Neural cell (in vitro differentiated cells): ENCODE measurements around the gene PHACTR3. TPM values are rescaled to one million over a fixed set of nuclear protein-coding genes. Genes with fewer than 3 reads are reported as not detected.

Source experiments
- H2AFZ ChIP-seq: fragments of 200-600, 300-800 bp; sonication (generic), shearing (Covaris generic); 2 replicates; pipeline ENCODE4 v1.6.0; 2014; ENCODE audit warnings: low read depth, mild to moderate bottlenecking, antibody characterized with exemption, low read length, moderate library complexity
- H3F3A ChIP-seq: fragments of 200-600 bp; shearing (Covaris generic); 2 replicates; pipeline ENCODE4 v1.6.1; 2016; ENCODE audit warnings: mild to moderate bottlenecking, moderate library complexity, mixed read lengths, antibody characterized with exemption, low read length; ENCODE audit not compliant: insufficient read depth, poor library complexity, severe bottlenecking
- H3K27ac ChIP-seq: fragments of 200-600, 300-800 bp; sonication (generic), shearing (Covaris generic); 2 replicates; pipeline ENCODE4 v1.5.1; 2014; ENCODE audit warnings: mild to moderate bottlenecking, low read length, moderate library complexity
- H3K27me3 ChIP-seq: fragments of 300-800, 200-600 bp; sonication (generic), shearing (Covaris generic); 2 replicates; pipeline ENCODE4 v1.6.0; 2014; ENCODE audit warnings: mild to moderate bottlenecking, low read depth, low read length, moderate library complexity; ENCODE audit not compliant: insufficient read depth
- H3K36me3 ChIP-seq: fragments of 300-800, 200-600 bp; sonication (generic), shearing (Covaris generic); 2 replicates; pipeline ENCODE4 v1.5.1; 2014; ENCODE audit warnings: mild to moderate bottlenecking, antibody characterized with exemption, low read length, moderate library complexity; ENCODE audit not compliant: insufficient read depth
- H3K4me2 ChIP-seq: fragments of 300-800, 200-600 bp; sonication (generic), shearing (Covaris generic); 2 replicates; pipeline ENCODE4 v1.6.0; 2014; ENCODE audit warnings: mild to moderate bottlenecking, low read length
- H3K4me3 ChIP-seq: fragments of 300-800, 200-600 bp; sonication (generic), shearing (Covaris generic); 2 replicates; pipeline ENCODE4 v1.5.1; 2014; ENCODE audit warnings: mild to moderate bottlenecking, low read length, moderate library complexity
- H3K79me2 ChIP-seq: fragments of 200-600 bp; shearing (Covaris generic); replicated peaks from 2 replicates; pipeline ENCODE4 v1.6.0; 2014; ENCODE audit warnings: mild to moderate bottlenecking, low read length, moderate library complexity; ENCODE audit not compliant: insufficient read depth
- H3K9ac ChIP-seq: fragments of 300-800, 200-600 bp; sonication (generic), shearing (Covaris generic); 2 replicates; pipeline ENCODE4 v1.6.1; 2016; ENCODE audit warnings: mild to moderate bottlenecking, low read length, mixed read lengths
- H3K9me2 ChIP-seq: fragments of 200-600 bp; shearing (Covaris generic); 2 replicates; pipeline ENCODE4 v1.6.1; 2016; ENCODE audit warnings: mild to moderate bottlenecking, low read length, mixed read lengths; ENCODE audit not compliant: insufficient read depth
- H3K9me3 ChIP-seq: fragments of 200-600, 300-800 bp; sonication (generic), shearing (Covaris generic); 2 replicates; pipeline ENCODE4 v1.6.1; 2016; ENCODE audit warnings: mild to moderate bottlenecking, mixed run types, low read length, moderate library complexity, mixed read lengths
- H4K20me1 ChIP-seq: fragments of 200-600 bp; shearing (Covaris generic); 2 replicates; pipeline ENCODE4 v1.6.1; 2016; ENCODE audit warnings: mild to moderate bottlenecking, mixed run types; ENCODE audit not compliant: insufficient read depth
- CTCF ChIP-seq: fragments of 450-650 bp; IDR thresholded peaks from 2 replicates; pipeline ENCODE4 v1.5.1; 2014; ENCODE audit warnings: antibody characterized with exemption, mild to moderate bottlenecking, moderate library complexity; ENCODE audit not compliant: poor library complexity, severe bottlenecking
- EP300 ChIP-seq: fragments of 450-650 bp; conservative IDR thresholded peaks from 2 replicates; pipeline ENCODE4 v1.6.1; 2014; ENCODE audit warnings: antibody characterized with exemption, mild to moderate bottlenecking, moderate library complexity; ENCODE audit not compliant: poor library complexity, severe bottlenecking
- EZH2 ChIP-seq: fragments of 200-600, 300-800 bp; shearing (Covaris generic), sonication (generic); IDR thresholded peaks from 2 replicates; pipeline ENCODE4 v1.6.1; 2014; ENCODE audit warnings: antibody characterized with exemption, low read length, borderline replicate concordance, mild to moderate bottlenecking; ENCODE audit not compliant: insufficient read depth, poor library complexity, severe bottlenecking
- MXI1 ChIP-seq: fragments of 450-650 bp; conservative IDR thresholded peaks from 2 replicates; pipeline ENCODE4 v1.6.1; 2014; ENCODE audit warnings: antibody characterized with exemption, mild to moderate bottlenecking; ENCODE audit not compliant: poor library complexity, severe bottlenecking
- POLR2AphosphoS5 ChIP-seq: IDR thresholded peaks from 2 replicates; pipeline ENCODE4 v1.6.1; 2012
- RAD21 ChIP-seq: fragments of 450-650 bp; conservative IDR thresholded peaks from 2 replicates; pipeline ENCODE4 v1.6.1; 2014; ENCODE audit warnings: antibody characterized with exemption, mild to moderate bottlenecking, moderate library complexity
- SMC3 ChIP-seq: fragments of 450-650 bp; conservative IDR thresholded peaks from 2 replicates; pipeline ENCODE4 v1.6.1; 2014; ENCODE audit warnings: antibody characterized with exemption, mild to moderate bottlenecking, moderate library complexity; ENCODE audit not compliant: poor library complexity
- TAF1 ChIP-seq: IDR thresholded peaks from 2 replicates; pipeline ENCODE4 v1.6.1; 2012; ENCODE audit warnings: low read depth
- polyA plus RNA-seq: library from polyadenylated mRNA; depleted of rRNA; stranded (reverse); fragments of >200 nt; gene quantifications from 2 replicates; pipeline ENCODE4 v1.2.3, GENCODE V29; 2014
- TF ChIP-seq, protein P1 (sequence below): IDR thresholded peaks from 2 replicates; pipeline ENCODE4 v1.6.1; 2012; ENCODE audit warnings: borderline replicate concordance

PHACTR3 gene
- polyA plus RNA-seq, 1 donor from 2014 or later: 1.3 TPM

- Histone ChIP-seq H3K4me2 (no peak overlapping the region), H3K79me2 (no peaks in the 10 kb centered on the region), H3K9me3 (no peaks in the 10 kb centered on the region), H3K27ac (no peak overlapping the region), H2AFZ (no peak overlapping the region), H3K4me3 (no peak overlapping the region), H3K27me3 (no peaks in the 10 kb centered on the region), H3F3A (no peaks in the 10 kb centered on the region), H3K9ac (no peak overlapping the region), H4K20me1 (no peaks in the 10 kb centered on the region), H3K9me2 (no peaks in the 10 kb centered on the region), H3K36me3 (no peaks in the 10 kb centered on the region)
- TF ChIP-seq CTCF (no peak), POLR2AphosphoS5 (no peak), SMC3 (no peak), TAF1 (no peak), MXI1 (no peak), RAD21 (no peak), EP300 (no peak), EZH2 (no peak)
- TF ChIP-seq, protein P1, sequence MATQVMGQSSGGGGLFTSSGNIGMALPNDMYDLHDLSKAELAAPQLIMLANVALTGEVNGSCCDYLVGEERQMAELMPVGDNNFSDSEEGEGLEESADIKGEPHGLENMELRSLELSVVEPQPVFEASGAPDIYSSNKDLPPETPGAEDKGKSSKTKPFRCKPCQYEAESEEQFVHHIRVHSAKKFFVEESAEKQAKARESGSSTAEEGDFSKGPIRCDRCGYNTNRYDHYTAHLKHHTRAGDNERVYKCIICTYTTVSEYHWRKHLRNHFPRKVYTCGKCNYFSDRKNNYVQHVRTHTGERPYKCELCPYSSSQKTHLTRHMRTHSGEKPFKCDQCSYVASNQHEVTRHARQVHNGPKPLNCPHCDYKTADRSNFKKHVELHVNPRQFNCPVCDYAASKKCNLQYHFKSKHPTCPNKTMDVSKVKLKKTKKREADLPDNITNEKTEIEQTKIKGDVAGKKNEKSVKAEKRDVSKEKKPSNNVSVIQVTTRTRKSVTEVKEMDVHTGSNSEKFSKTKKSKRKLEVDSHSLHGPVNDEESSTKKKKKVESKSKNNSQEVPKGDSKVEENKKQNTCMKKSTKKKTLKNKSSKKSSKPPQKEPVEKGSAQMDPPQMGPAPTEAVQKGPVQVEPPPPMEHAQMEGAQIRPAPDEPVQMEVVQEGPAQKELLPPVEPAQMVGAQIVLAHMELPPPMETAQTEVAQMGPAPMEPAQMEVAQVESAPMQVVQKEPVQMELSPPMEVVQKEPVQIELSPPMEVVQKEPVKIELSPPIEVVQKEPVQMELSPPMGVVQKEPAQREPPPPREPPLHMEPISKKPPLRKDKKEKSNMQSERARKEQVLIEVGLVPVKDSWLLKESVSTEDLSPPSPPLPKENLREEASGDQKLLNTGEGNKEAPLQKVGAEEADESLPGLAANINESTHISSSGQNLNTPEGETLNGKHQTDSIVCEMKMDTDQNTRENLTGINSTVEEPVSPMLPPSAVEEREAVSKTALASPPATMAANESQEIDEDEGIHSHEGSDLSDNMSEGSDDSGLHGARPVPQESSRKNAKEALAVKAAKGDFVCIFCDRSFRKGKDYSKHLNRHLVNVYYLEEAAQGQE: no peak
Measured at GRCh38 chr20:59823491-59824259, 219.3 kb downstream of the PHACTR3 start.

GRCh38 chr20:59824711-59825562 is 220.6 kb downstream of the PHACTR3 start:
- H3F3A ChIP-seq: no peaks in the 10 kb centered on the region
- H3K36me3 ChIP-seq: no peaks in the 10 kb centered on the region
- no peaks in the 10 kb centered on the region for H4K20me1 ChIP-seq
- H2AFZ ChIP-seq: no peak overlapping the region
- H3K4me3 ChIP-seq: no peak overlapping the region
- H3K9me2 ChIP-seq: no peaks in the 10 kb centered on the region
- no peaks in the 10 kb centered on the region for H3K9me3 ChIP-seq
- TF ChIP-seq CTCF (no peak), SMC3 (no peak), EP300 (no peak), RAD21 (no peak), POLR2AphosphoS5 (no peak), EZH2 (no peak)
- TF ChIP-seq, protein P1: no peak
- no peaks in the 10 kb centered on the region for H3K79me2 ChIP-seq
- H3K27me3 ChIP-seq: no peaks in the 10 kb centered on the region
- no peak overlapping the region for H3K9ac ChIP-seq
- no peak overlapping the region for H3K27ac ChIP-seq
- no peak overlapping the region for H3K4me2 ChIP-seq
